HepG2 (cell line): ENCODE results near the gene GPBP1. TPM values are rescaled to one million over a fixed set of nuclear protein-coding genes. Genes with fewer than 3 reads are reported as not detected.

Experiments
- ARID5B ChIP-seq: IDR thresholded peaks from 2 replicates; pipeline ENCODE4 v1.4.0; 2020; ENCODE audit warnings: mild to moderate bottlenecking, missing genetic modification reagents
- ATF7-NPFF ChIP-seq: sonication (generic); formaldehyde crosslinking; IDR thresholded peaks from 2 replicates; pipeline ENCODE4 v1.8.1; 2023; ENCODE audit warnings: mild to moderate bottlenecking, low read depth, missing genetic modification reagents, moderate library complexity
- CEBPG ChIP-seq: IDR thresholded peaks from 2 replicates; pipeline ENCODE4 v1.6.1; 2016
- ESRRA ChIP-seq: sonication (generic); formaldehyde crosslinking; IDR thresholded peaks from 2 replicates; pipeline ENCODE4 v1.5.1; 2020; ENCODE audit warnings: mild to moderate bottlenecking, low read depth, missing genetic modification reagents
- FOXA3 ChIP-seq: IDR thresholded peaks from 2 replicates; pipeline ENCODE4 v1.6.1; 2016; ENCODE audit warnings: missing genetic modification reagents, missing compliant biosample characterization
- GATAD2A ChIP-seq: IDR thresholded peaks from 2 replicates; pipeline ENCODE4 v1.6.1; 2016
- KDM2A ChIP-seq: sonication (generic); formaldehyde crosslinking; IDR thresholded peaks from 2 replicates; pipeline ENCODE4 v1.4.0; 2020; ENCODE audit warnings: low read depth, missing genetic modification reagents, borderline replicate concordance
- NFKBIZ ChIP-seq: IDR thresholded peaks from 2 replicates; pipeline ENCODE4 v1.6.1; 2018; ENCODE audit warnings: missing genetic modification reagents, missing compliant biosample characterization
- SAP130 ChIP-seq: IDR thresholded peaks from 2 replicates; pipeline ENCODE4 v1.6.1; 2016; ENCODE audit warnings: low read depth
- TBX3 ChIP-seq: fragments of 450-650 bp; IDR thresholded peaks from 2 replicates; pipeline ENCODE4 v1.6.1; 2017; ENCODE audit warnings: antibody characterized with exemption, mild to moderate bottlenecking, inconsistent platforms, borderline replicate concordance
- TFE3 ChIP-seq: IDR thresholded peaks from 2 replicates; pipeline ENCODE4 v1.6.1; 2016
- ZBTB20 ChIP-seq: sonication (generic); formaldehyde crosslinking; IDR thresholded peaks from 2 replicates; pipeline ENCODE4 v1.8.1; 2023; ENCODE audit warnings: missing genetic modification reagents, low read depth, mild to moderate bottlenecking, borderline replicate concordance
- ZBTB38 ChIP-seq: sonication (generic); formaldehyde crosslinking; IDR thresholded peaks from 2 replicates; pipeline ENCODE4 v1.5.1; 2020; ENCODE audit warnings: mild to moderate bottlenecking, missing genetic modification reagents
- ZBTB40 ChIP-seq, 2 experiments: fragments of 450-650 bp in 1 of 2; sonication (generic) in 1 of 2; formaldehyde crosslinking in 1 of 2; IDR thresholded peaks; 2 replicates each; pipeline versions ENCODE4 v1.6.1 to v1.8.0; 2016 to 2022; ENCODE audit warnings: antibody characterized with exemption in 1 of 2, mild to moderate bottlenecking in 1 of 2, missing genetic modification reagents in 1 of 2
- ZNF33B ChIP-seq: sonication (generic); formaldehyde crosslinking; IDR thresholded peaks from 2 replicates; pipeline ENCODE4 v1.5.1; 2020; ENCODE audit warnings: mild to moderate bottlenecking, missing genetic modification reagents
- ZNF510 ChIP-seq: sonication (generic); formaldehyde crosslinking; IDR thresholded peaks from 2 replicates; pipeline ENCODE4 v1.4.0; 2020; ENCODE audit warnings: low read depth, mild to moderate bottlenecking, missing genetic modification reagents
- ZNF614 ChIP-seq: IDR thresholded peaks from 2 replicates; pipeline ENCODE4 v1.6.1; 2018; ENCODE audit warnings: missing biosample characterization, missing genetic modification reagents, inconsistent platforms, borderline replicate concordance
- polyA plus RNA-seq, 8 experiments: library from polyadenylated mRNA; depleted of rRNA in 3 of 8; stranded (reverse) in 7 of 8; unstranded in 1 of 8; fragments of >200 nt; fragmentation: Illumina TruSeq in 4 of 8; extraction: Trizol in 4 of 8; gene quantifications; 2 replicates each; pipeline versions ENCODE4 v1.2.1 to v1.2.3, GENCODE V29; 2011 to 2016; ENCODE audit warnings: low read depth in 4 of 8, missing spikeins in 1 of 8, mixed read lengths in 1 of 8; ENCODE audit not compliant: insufficient read depth in 1 of 8
- total RNA-seq, 5 experiments: library from RNA; depleted of rRNA; stranded (reverse); fragments of >200 nt; fragmentation: Illumina TruSeq; extraction: Trizol; gene quantifications; 2 replicates each; pipeline ENCODE4 v1.2.3, GENCODE V29; 2016; ENCODE audit warnings: low read depth in 1 of 5

Gene GPBP1
- total and polyA plus RNA-seq, 2 of the 13 experiments (the other 11 are each of a cell fraction or from before 2014, with no cell fraction given): 27.1 to 72.2 TPM

GRCh38 chr5:57128325-57128724, 45.5 kb upstream of the GPBP1 start (continued):
- TF ChIP-seq ZBTB40 (IDR thresholded peaks at IDR 0.05) (no peak), ZBTB40 (CRISPR knock-in tag; IDR thresholded peaks at IDR 0.05) (no peak), CEBPG (CRISPR knock-in tag) (peak; percentile 52; the same call in 1 of the 2 replicates), SAP130 (peak; percentile 62), ZBTB20 (CRISPR knock-in tag) (no peak), FOXA3 (CRISPR knock-in tag) (0 out of 2 replicates have a peak, but pooled peaks have one; percentile 8), TFE3 (CRISPR knock-in tag) (peak; percentile 73; the same call in 1 of the 2 replicates), ZNF614 (CRISPR knock-in tag) (no peak), ATF7-NPFF (CRISPR knock-in tag) (no peak), GATAD2A (CRISPR knock-in tag) (peak; percentile 43; the same call in 1 of the 2 replicates), ESRRA (CRISPR knock-in tag) (no peak), ZNF510 (CRISPR knock-in tag) (no peak), ZBTB38 (CRISPR knock-in tag) (no peak), NFKBIZ (CRISPR knock-in tag) (no peak), ARID5B (peak; percentile 51), ZNF33B (no peak), TBX3 (no peak), KDM2A (no peak)
